OCI-LY7 (cell line): ENCODE measurements around the gene CDKN1B. TPM values are rescaled to one million over a fixed set of nuclear protein-coding genes. Genes with fewer than 3 reads are reported as not detected.

ENCODE experiments used
- BruUV-seq: library from RNA; stranded (reverse); fragments of 400-500 nt; replicated peaks from 2 replicates; lab custom pipeline; 2021; lab: Mats Ljungman, UMichigan
- CTCF ChIA-PET: fragments of 300-600 bp; sonication (Branson Sonifier 250); formaldehyde crosslinking; loops from one replicate; lab custom pipeline; 2022; ENCODE audit warnings: antibody characterized with exemption; ENCODE audit not compliant: unreplicated experiment; lab: Charles Lee
- POLR2A ChIA-PET: fragments of 300-600 bp; sonication (Branson Sonifier 250); formaldehyde crosslinking; loops from one replicate; lab custom pipeline; 2022; ENCODE audit warnings: antibody characterized with exemption; lab: Charles Lee
- DNase-seq: peaks from one replicate; pipeline ENCODE4 v3.0.0-alpha.2; 2015; ENCODE audit warnings: low spot score
- H2AFZ ChIP-seq: fragments of 200-600 bp; sonication (generic), shearing (Covaris generic); 2 replicates; pipeline ENCODE4 v1.6.1; 2014; ENCODE audit warnings: mild to moderate bottlenecking, antibody characterized with exemption, low read length, moderate library complexity
- H3K27ac ChIP-seq: fragments of 200-600 bp; sonication (generic); 2 replicates; pipeline ENCODE4 v1.5.1; 2014; ENCODE audit warnings: mixed run types, low read depth, mild to moderate bottlenecking, moderate library complexity, low read length, inconsistent platforms; ENCODE audit not compliant: poor library complexity, severe bottlenecking
- H3K36me3 ChIP-seq: fragments of 200-600 bp; sonication (generic); 2 replicates; pipeline ENCODE4 v1.6.1; 2014; ENCODE audit warnings: mild to moderate bottlenecking, antibody characterized with exemption, low read length, moderate library complexity, mixed read lengths; ENCODE audit not compliant: insufficient read depth
- H3K4me1 ChIP-seq: fragments of 200-600 bp; sonication (generic); 2 replicates; pipeline ENCODE4 v1.5.1; 2014; ENCODE audit warnings: mild to moderate bottlenecking, low read length; ENCODE audit not compliant: insufficient read depth, poor library complexity, severe bottlenecking
- H3K4me2 ChIP-seq: fragments of 200-600 bp; sonication (generic); 2 replicates; pipeline ENCODE4 v1.6.1; 2014; ENCODE audit warnings: mild to moderate bottlenecking, low read length
- H3K4me3 ChIP-seq: fragments of 200-600 bp; sonication (generic); 2 replicates; pipeline ENCODE4 v1.5.1; 2014; ENCODE audit warnings: mild to moderate bottlenecking, low read depth, low read length; ENCODE audit not compliant: poor library complexity, severe bottlenecking
- H3K79me2 ChIP-seq: fragments of 200-600 bp; sonication (generic); 2 replicates; pipeline ENCODE4 v1.6.1; 2016; ENCODE audit warnings: low read depth, mild to moderate bottlenecking, low read length, moderate library complexity, mixed read lengths; ENCODE audit not compliant: insufficient read depth
- H3K9me2 ChIP-seq: fragments of 200-600 bp; sonication (generic); 2 replicates; pipeline ENCODE4 v1.6.1; 2016; ENCODE audit warnings: mild to moderate bottlenecking, low read length, mixed read lengths; ENCODE audit not compliant: insufficient read depth
- H3K9me3 ChIP-seq: fragments of 200-600 bp; sonication (generic); 2 replicates; pipeline ENCODE4 v1.6.1; 2014; ENCODE audit warnings: mild to moderate bottlenecking, mixed run types, low read length, mixed read lengths
- H4K20me1 ChIP-seq: fragments of 200-600 bp; sonication (generic); 2 replicates; pipeline ENCODE4 v1.6.1; 2014; ENCODE audit warnings: mild to moderate bottlenecking, antibody characterized with exemption, low read length, moderate library complexity, mixed read lengths; ENCODE audit not compliant: insufficient read depth
- EZH2phosphoT487 ChIP-seq: fragments of 200-600 bp; sonication (generic); IDR thresholded peaks from 2 replicates; pipeline ENCODE4 v1.6.1; 2018; ENCODE audit warnings: low read depth, borderline replicate concordance, mild to moderate bottlenecking, mixed run types, antibody characterized with exemption, low read length, moderate library complexity, mixed read lengths
- intact Hi-C: fragments of 100-400 bp; cut with micrococcal nuclease; formaldehyde crosslinking; loops from one replicate; pipeline ENCODE4 v1.10.0; 2022; ENCODE audit not compliant: unreplicated experiment
- total RNA-seq, 2 experiments: library from RNA; depleted of rRNA in 1 of 2; stranded (reverse); fragments of >200 nt in 1 of 2; shearing (Covaris generic) in 1 of 2; gene quantifications; 2 replicates each; pipeline ENCODE4 v1.2.3, GENCODE V29; 2014 to 2022
- TF ChIP-seq, protein P1 (sequence below): fragments of 200-600 bp; sonication (generic); conservative IDR thresholded peaks from 2 replicates; pipeline ENCODE4 v1.5.1; 2014; ENCODE audit warnings: mild to moderate bottlenecking, antibody characterized with exemption, low read length, moderate library complexity, mixed read lengths

Gene CDKN1B
- total RNA-seq, 2 experiments from 2014 or later, result 45.3 to 59.4 TPM

DNA sequence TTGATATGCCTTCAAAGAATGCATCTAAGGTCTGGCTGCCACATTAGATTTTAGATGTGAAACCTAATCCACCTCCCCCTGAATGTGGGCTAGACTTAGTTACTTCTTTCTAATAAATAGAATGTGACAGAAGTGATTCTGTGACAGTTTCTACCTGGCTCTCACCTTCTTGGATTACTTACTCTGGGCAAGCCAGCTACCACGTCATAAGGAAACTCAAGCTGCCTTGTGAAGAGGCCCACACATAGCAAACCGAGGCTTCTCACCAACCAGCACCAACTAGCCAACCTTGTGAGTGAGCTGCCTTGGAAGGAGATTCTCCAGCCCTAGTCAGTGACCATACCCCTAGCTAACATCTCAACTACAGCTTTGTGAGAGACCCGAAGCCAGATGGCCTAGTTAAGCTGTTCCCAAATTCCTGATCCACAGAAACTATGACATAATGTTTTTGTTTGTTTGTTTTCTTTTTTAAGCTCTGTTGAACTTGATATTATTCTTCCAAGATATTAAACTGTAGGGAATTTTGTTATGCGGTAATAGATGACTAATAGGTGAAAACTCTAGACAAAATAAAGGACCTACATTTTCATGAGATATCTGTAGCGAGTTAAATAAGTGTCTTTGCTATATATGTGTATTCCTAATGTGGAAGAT lies 27.4 kb upstream of the CDKN1B start:
- TF ChIP-seq, protein P1, sequence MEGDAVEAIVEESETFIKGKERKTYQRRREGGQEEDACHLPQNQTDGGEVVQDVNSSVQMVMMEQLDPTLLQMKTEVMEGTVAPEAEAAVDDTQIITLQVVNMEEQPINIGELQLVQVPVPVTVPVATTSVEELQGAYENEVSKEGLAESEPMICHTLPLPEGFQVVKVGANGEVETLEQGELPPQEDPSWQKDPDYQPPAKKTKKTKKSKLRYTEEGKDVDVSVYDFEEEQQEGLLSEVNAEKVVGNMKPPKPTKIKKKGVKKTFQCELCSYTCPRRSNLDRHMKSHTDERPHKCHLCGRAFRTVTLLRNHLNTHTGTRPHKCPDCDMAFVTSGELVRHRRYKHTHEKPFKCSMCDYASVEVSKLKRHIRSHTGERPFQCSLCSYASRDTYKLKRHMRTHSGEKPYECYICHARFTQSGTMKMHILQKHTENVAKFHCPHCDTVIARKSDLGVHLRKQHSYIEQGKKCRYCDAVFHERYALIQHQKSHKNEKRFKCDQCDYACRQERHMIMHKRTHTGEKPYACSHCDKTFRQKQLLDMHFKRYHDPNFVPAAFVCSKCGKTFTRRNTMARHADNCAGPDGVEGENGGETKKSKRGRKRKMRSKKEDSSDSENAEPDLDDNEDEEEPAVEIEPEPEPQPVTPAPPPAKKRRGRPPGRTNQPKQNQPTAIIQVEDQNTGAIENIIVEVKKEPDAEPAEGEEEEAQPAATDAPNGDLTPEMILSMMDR, result no peak
- no peak for TF ChIP-seq EZH2phosphoT487
- Histone ChIP-seq H3K79me2 (no peaks in the 10 kb centered on the region), H3K4me3 (no peak overlapping the region), H3K4me1 (peaks cover 20% of the 10 kb centered on the region), H2AFZ (no peak overlapping the region), H4K20me1 (no peaks in the 10 kb centered on the region), H3K36me3 (no peaks in the 10 kb centered on the region), H3K27ac (no peak overlapping the region), H3K9me3 (no peaks in the 10 kb centered on the region), H3K4me2 (no peak overlapping the region), H3K9me2 (no peaks in the 10 kb centered on the region)
- POLR2A ChIA-PET, result interaction anchor here (1.2 kb wide), 1 partner anchor 332 kb away, joined by 3 read pairs; no protein-coding TSS in a partner anchor
- DNase-seq, result no peak
- no TSS peak for BruUV-seq
- intact Hi-C loops, result no loop called here
- CTCF ChIA-PET, result no interaction called here

DNA sequence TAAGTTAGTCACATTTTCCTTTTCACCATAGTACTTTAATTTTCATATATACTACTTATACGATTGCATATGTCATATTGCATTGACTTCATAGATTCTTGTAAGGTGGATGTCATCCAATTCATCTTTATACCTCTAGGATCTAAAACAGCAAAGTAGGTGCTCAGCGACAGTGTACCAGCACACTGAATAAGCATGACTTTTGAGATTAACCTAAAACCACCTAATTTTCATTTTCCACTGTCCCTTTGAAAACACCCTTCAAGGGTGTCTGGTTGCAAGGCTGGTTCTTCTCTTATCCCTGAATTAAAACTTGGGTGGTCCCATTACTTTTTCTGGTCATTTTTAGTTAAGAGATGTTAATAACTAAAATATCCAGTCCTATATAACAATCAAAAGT lies 25.6 kb upstream of the CDKN1B start:
- no peaks in the 10 kb centered on the region for H3K9me3 ChIP-seq
- H4K20me1 ChIP-seq, result no peaks in the 10 kb centered on the region
- TF ChIP-seq EZH2phosphoT487, result no peak
- TF ChIP-seq, protein P1, result no peak
- no peak overlapping the region for H3K4me3 ChIP-seq
- no TSS peak for BruUV-seq
- H2AFZ ChIP-seq, result no peak overlapping the region
- intact Hi-C loops, result no loop called here
- peak overlapping the region; percentile 36 for H3K4me2 ChIP-seq
- H3K79me2 ChIP-seq, result peaks cover 10% of the 10 kb centered on the region; the same call in 1 of the 2 replicates
- ChIA-PET POLR2A (interaction anchor here (0.6 to 1.3 kb wide), 3 partner anchors 25 to 170 kb away, joined by 3 read pairs; no protein-coding TSS in a partner anchor), CTCF (no interaction called here)
- no peak for DNase-seq
- no peaks in the 10 kb centered on the region for H3K9me2 ChIP-seq
- no peaks in the 10 kb centered on the region for H3K36me3 ChIP-seq
- H3K27ac ChIP-seq, result no peak overlapping the region
- peaks cover 32% of the 10 kb centered on the region for H3K4me1 ChIP-seq

DNA sequence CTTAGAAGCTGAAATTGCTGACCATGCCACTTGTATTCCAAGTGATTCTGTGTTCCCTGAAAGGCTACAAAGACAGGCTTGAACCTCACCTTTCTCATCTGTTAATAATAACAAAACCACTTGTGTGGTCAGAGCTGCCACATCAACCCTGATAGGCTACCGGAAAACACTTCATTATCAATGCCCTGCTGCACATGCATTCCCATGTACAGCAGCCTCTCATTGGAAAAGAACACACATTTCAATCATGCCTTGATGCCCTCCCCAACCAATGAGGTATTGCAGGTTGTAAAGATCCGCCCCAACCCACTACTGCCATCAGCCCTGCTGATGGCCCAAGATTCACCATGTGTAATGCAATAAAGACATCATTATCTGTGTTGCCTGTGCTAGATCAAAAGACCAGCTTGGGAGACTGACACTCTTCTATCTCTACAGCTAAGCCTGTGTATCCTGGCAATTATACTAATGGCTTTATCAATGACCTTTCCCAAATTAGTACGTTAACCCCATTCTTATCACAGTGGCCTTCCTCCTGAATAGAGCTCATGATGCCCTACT lies 24.0 kb upstream of the CDKN1B start:
- BruUV-seq, result no TSS peak
- peaks cover 10% of the 10 kb centered on the region; the same call in 1 of the 2 replicates for H3K79me2 ChIP-seq
- H3K9me2 ChIP-seq, result no peaks in the 10 kb centered on the region
- no peak for DNase-seq
- intact Hi-C loops, result no loop called here
- TF ChIP-seq, protein P1, result no peak
- TF ChIP-seq EZH2phosphoT487, result no peak
- no peaks in the 10 kb centered on the region for H3K9me3 ChIP-seq
- H2AFZ ChIP-seq, result no peak overlapping the region
- H3K27ac ChIP-seq, result no peak overlapping the region
- H3K4me1 ChIP-seq, result peaks cover 44% of the 10 kb centered on the region
- CTCF ChIA-PET, result interaction anchor here (0.6 kb wide), 1 partner anchor 44 kb away, joined by 3 read pairs; no protein-coding TSS in a partner anchor
- no peak overlapping the region for H3K4me2 ChIP-seq
- no peak overlapping the region for H3K4me3 ChIP-seq
- no peaks in the 10 kb centered on the region for H4K20me1 ChIP-seq
- POLR2A ChIA-PET, result interaction anchor here (1.1 to 1.4 kb wide), 3 partner anchors 10 to 335 kb away, joined by 3 to 4 read pairs (median 4); no protein-coding TSS in a partner anchor
- H3K36me3 ChIP-seq, result no peaks in the 10 kb centered on the region
